T47D (cell line): Measurements from ENCODE around the gene CRYBG1.

Experiments
- DNase-seq, 2 experiments: peaks; one replicate each; pipeline versions ENCODE4 v3.0.0 to v3.0.0-alpha.2; 2011 to 2012; ENCODE audit warnings: low read depth in 1 of 2, low spot score in 1 of 2
- JUND ChIP-seq: IDR thresholded peaks from 2 replicates; pipeline ENCODE4 v1.6.1; 2012; ENCODE audit warnings: low read depth
- in situ Hi-C: cut with HindIII; loops from 2 replicates; pipeline ENCODE4 v1.10.0; 2016; ENCODE audit warnings: low sequenced_read_pairs, low pct_unique_long_range_greater_than_20kb

The CRYBG1 gene

GRCh38 chr6:106612671-106613416, 252.3 kb downstream of the CRYBG1 start:
- TF ChIP-seq JUND: no peak
- in situ Hi-C loops: no loop called here
- DNase-seq: no peak

- in situ Hi-C loops: no loop called here
- no peak for TF ChIP-seq JUND
- DNase-seq: no peak
Measured at GRCh38 chr6:106613590-106613989, 253.1 kb downstream of the CRYBG1 start.

- no peak for DNase-seq
- TF ChIP-seq JUND: no peak
- in situ Hi-C loops: no loop called here
Measured at GRCh38 chr6:106614166-106614565, 253.6 kb downstream of the CRYBG1 start.

- DNase-seq: no peak
- no peak for TF ChIP-seq JUND
- in situ Hi-C loops: no loop called here
Measured at GRCh38 chr6:106614592-106615257, 254.2 kb downstream of the CRYBG1 start.

- no peak for TF ChIP-seq JUND
- in situ Hi-C loops: no loop called here
- DNase-seq: no peak
Measured at GRCh38 chr6:106617302-106617701, 256.8 kb downstream of the CRYBG1 start.

GRCh38 chr6:106617857-106618256, 257.3 kb downstream of the CRYBG1 start:
- in situ Hi-C loops: no loop called here
- no peak for TF ChIP-seq JUND
- no peak for DNase-seq

GRCh38 chr6:106618324-106618723, 257.8 kb downstream of the CRYBG1 start:
- DNase-seq: no peak
- no peak for TF ChIP-seq JUND
- in situ Hi-C loops: no loop called here

- no peak for TF ChIP-seq JUND
- DNase-seq: no peak
- in situ Hi-C loops: no loop called here
Measured at GRCh38 chr6:106619223-106619622, 258.7 kb downstream of the CRYBG1 start.

- no peak for DNase-seq
- no peak for TF ChIP-seq JUND
- in situ Hi-C loops: no loop called here
Measured at GRCh38 chr6:106620931-106621672, 260.6 kb downstream of the CRYBG1 start.
